Neutrophil (primary cell): ENCODE data around the gene PLEKHO1.

Experiments
- H3K27ac ChIP-seq: fragments of 200-600 bp; sonication (generic); 2 replicates; pipeline ENCODE4 v1.5.1; 2016; ENCODE audit warnings: mild to moderate bottlenecking, moderate library complexity
- H3K27me3 ChIP-seq: fragments of 200-600 bp; sonication (generic); 2 replicates; pipeline ENCODE4 v1.6.0; 2016; ENCODE audit warnings: mild to moderate bottlenecking
- H3K36me3 ChIP-seq: fragments of 200-600 bp; sonication (generic); 2 replicates; pipeline ENCODE4 v1.5.1; 2017
- H3K4me1 ChIP-seq, 2 experiments: fragments of 200-600 bp in 1 of 2; sonication (generic) in 1 of 2; 1 replicate in 1 of 2; 2 replicates in 1 of 2; pipeline versions ENCODE4 v1.5.1 to v1.6.1; 2013 to 2016; ENCODE audit warnings: low read depth in 1 of 2, low read length in 1 of 2, mild to moderate bottlenecking in 1 of 2, moderate library complexity in 1 of 2; ENCODE audit not compliant: control insufficient read depth in 1 of 2, insufficient read depth in 1 of 2
- H3K4me3 ChIP-seq, 2 experiments: fragments of 200-600 bp in 1 of 2; sonication (generic) in 1 of 2; 1 replicate in 1 of 2; 2 replicates in 1 of 2; pipeline ENCODE4 v1.5.1; 2013 to 2016; ENCODE audit warnings: low read depth in 1 of 2, low read length in 1 of 2, mild to moderate bottlenecking in 1 of 2, moderate library complexity in 1 of 2
- H3K9me3 ChIP-seq: fragments of 200-600 bp; sonication (generic); 2 replicates; pipeline ENCODE4 v1.5.1; 2016
- CTCF ChIP-seq: fragments of 200-600 bp; sonication (generic); IDR thresholded peaks from 2 replicates; pipeline ENCODE4 v1.5.1; 2016; ENCODE audit warnings: antibody characterized with exemption

PLEKHO1 gene

GRCh38 chr1:150111670-150112069 is 38.0 kb upstream of the PLEKHO1 start:
- no peaks in the 10 kb centered on the region for H3K4me1 ChIP-seq

GRCh38 chr1:150115121-150115520 is 34.6 kb upstream of the PLEKHO1 start:
- Histone ChIP-seq H3K4me1 (no peaks in the 10 kb centered on the region), H3K4me3 (no peak overlapping the region), H3K9me3 (no peaks in the 10 kb centered on the region), H3K36me3 (no peaks in the 10 kb centered on the region), H3K27ac (no peak overlapping the region), H3K27me3 (no peaks in the 10 kb centered on the region)
- TF ChIP-seq CTCF, result no peak

More at GRCh38 chr1:150111670-150112069, 38.0 kb upstream of the PLEKHO1 start:
- H3K9me3 ChIP-seq, result no peaks in the 10 kb centered on the region
- no peak overlapping the region for H3K4me3 ChIP-seq
- no peak overlapping the region for H3K27ac ChIP-seq
- no peak for TF ChIP-seq CTCF
- H3K27me3 ChIP-seq, result no peaks in the 10 kb centered on the region
- no peaks in the 10 kb centered on the region for H3K36me3 ChIP-seq

GRCh38 chr1:150118716-150119115 is 31.0 kb upstream of the PLEKHO1 start:
- no peak overlapping the region for H3K4me3 ChIP-seq
- H3K9me3 ChIP-seq, result no peaks in the 10 kb centered on the region
- H3K36me3 ChIP-seq, result no peaks in the 10 kb centered on the region
- H3K27ac ChIP-seq, result no peak overlapping the region
- H3K4me1 ChIP-seq, result no peaks in the 10 kb centered on the region
- no peaks in the 10 kb centered on the region for H3K27me3 ChIP-seq
- no peak for TF ChIP-seq CTCF

- H3K9me3 ChIP-seq, result no peaks in the 10 kb centered on the region
- no peak for TF ChIP-seq CTCF
- no peaks in the 10 kb centered on the region for H3K36me3 ChIP-seq
- no peak overlapping the region for H3K4me3 ChIP-seq
- no peaks in the 10 kb centered on the region for H3K4me1 ChIP-seq
- H3K27me3 ChIP-seq, result no peaks in the 10 kb centered on the region
- H3K27ac ChIP-seq, result no peak overlapping the region
Observed at GRCh38 chr1:150121236-150121862, 28.4 kb upstream of the PLEKHO1 start.

GRCh38 chr1:150126811-150127210 is 22.9 kb upstream of the PLEKHO1 start:
- no peak for TF ChIP-seq CTCF
- no peaks in the 10 kb centered on the region for H3K27me3 ChIP-seq
- no peak overlapping the region for H3K27ac ChIP-seq
- no peaks in the 10 kb centered on the region for H3K4me1 ChIP-seq
- H3K9me3 ChIP-seq, result no peaks in the 10 kb centered on the region
- no peaks in the 10 kb centered on the region for H3K36me3 ChIP-seq
- no peak overlapping the region for H3K4me3 ChIP-seq
